ENCODE measurements around the gene FBXO46.

FBXO46 gene

DNA sequence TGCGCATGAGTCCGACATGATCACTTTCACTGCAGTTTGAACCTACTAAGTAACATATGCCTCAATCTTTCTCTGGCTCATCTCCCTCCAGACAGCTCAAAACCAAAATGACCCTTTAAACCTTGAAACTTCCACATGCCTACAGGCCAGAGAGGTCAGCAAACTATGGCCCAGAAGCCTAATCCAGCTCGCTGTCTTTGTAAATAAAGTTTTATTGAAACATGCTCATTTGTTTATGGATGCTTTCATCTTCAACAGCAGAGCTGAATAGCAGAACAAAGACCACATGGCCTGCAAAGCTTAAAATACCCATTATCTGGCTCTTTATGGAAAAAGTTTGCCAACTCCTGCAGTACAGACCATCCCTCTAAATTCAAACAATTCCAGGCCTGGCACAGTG, 15.6 kb downstream of the FBXO46 start:
- Histone ChIP-seq H3K27ac (ENCODE audit: low read depth, low read length) (no peak overlapping the region), H3K4me1 (ENCODE audit: control insufficient read depth, low read length) (peaks cover 36% of the 10 kb centered on the region), H3K79me2 (ENCODE audit: control insufficient read depth, low read length) (peaks cover 79% of the 10 kb centered on the region), H3K4me2 (ENCODE audit: low read length) (peak overlapping the region; percentile 68; the same call in 1 of the 2 replicates), H3K27me3 (ENCODE audit: control insufficient read depth, low read length) (no peaks in the 10 kb centered on the region), H3K9me2 (replicated peaks; ENCODE audit: control insufficient read depth, low read length) (no peaks in the 10 kb centered on the region), H3K36me3 (ENCODE audit: control insufficient read depth, low read length) (peaks cover 32% of the 10 kb centered on the region), H3K9me3 (ENCODE audit: control insufficient read depth, insufficient read depth, low read length) (no peaks in the 10 kb centered on the region), H3F3A (ENCODE audit: control insufficient read depth, insufficient read depth) (peaks cover 10% of the 10 kb centered on the region), H3K4me3 (ENCODE audit: low read length) (no peak overlapping the region), H4K20me1 (ENCODE audit: control insufficient read depth, insufficient read depth, low read depth, low read length) (no peaks in the 10 kb centered on the region)
- TF ChIP-seq EZH2phosphoT487 (IDR thresholded peaks at IDR 0.05; ENCODE audit: borderline replicate concordance, low read length) = no peak
- TF ChIP-seq, protein P1, sequence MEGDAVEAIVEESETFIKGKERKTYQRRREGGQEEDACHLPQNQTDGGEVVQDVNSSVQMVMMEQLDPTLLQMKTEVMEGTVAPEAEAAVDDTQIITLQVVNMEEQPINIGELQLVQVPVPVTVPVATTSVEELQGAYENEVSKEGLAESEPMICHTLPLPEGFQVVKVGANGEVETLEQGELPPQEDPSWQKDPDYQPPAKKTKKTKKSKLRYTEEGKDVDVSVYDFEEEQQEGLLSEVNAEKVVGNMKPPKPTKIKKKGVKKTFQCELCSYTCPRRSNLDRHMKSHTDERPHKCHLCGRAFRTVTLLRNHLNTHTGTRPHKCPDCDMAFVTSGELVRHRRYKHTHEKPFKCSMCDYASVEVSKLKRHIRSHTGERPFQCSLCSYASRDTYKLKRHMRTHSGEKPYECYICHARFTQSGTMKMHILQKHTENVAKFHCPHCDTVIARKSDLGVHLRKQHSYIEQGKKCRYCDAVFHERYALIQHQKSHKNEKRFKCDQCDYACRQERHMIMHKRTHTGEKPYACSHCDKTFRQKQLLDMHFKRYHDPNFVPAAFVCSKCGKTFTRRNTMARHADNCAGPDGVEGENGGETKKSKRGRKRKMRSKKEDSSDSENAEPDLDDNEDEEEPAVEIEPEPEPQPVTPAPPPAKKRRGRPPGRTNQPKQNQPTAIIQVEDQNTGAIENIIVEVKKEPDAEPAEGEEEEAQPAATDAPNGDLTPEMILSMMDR (IDR thresholded peaks at IDR 0.05; ENCODE audit: low read depth, low read length, poor library complexity, severe bottlenecking) = no peak

DNA sequence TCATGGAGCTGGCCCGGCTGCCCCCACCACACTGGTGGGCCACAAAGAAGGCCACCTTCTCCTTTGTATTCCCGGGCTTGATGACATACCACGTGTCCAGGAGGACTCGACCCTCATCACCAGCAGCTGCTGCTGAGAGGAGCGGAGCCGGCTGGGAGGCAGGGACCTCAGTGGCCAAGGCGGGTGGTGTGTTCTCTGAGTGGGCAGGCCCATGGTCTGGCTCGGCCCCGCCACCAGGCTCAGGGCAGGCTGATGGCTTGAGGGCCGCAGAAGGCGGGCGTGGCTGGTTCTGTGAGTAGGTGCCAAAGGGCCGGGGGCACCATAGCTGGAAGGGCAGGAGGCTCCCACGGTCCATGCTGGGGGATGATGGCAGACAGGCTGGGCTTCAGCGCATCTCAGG, 17.6 kb downstream of the FBXO46 start:
- TF ChIP-seq, protein P1 (IDR thresholded peaks at IDR 0.05; ENCODE audit: low read depth, low read length, poor library complexity, severe bottlenecking) = no peak
- TF ChIP-seq EZH2phosphoT487 (IDR thresholded peaks at IDR 0.05; ENCODE audit: borderline replicate concordance, low read length) = no peak
- Histone ChIP-seq H3K9me3 (ENCODE audit: control insufficient read depth, insufficient read depth, low read length) (no peaks in the 10 kb centered on the region), H3K4me1 (ENCODE audit: control insufficient read depth, low read length) (peaks cover 34% of the 10 kb centered on the region), H3F3A (ENCODE audit: control insufficient read depth, insufficient read depth) (peaks cover 15% of the 10 kb centered on the region), H3K4me2 (ENCODE audit: low read length) (no peak overlapping the region), H3K36me3 (ENCODE audit: control insufficient read depth, low read length) (peaks cover 33% of the 10 kb centered on the region), H3K27me3 (ENCODE audit: control insufficient read depth, low read length) (no peaks in the 10 kb centered on the region), H3K4me3 (ENCODE audit: low read length) (no peak overlapping the region), H3K79me2 (ENCODE audit: control insufficient read depth, low read length) (peaks cover 70% of the 10 kb centered on the region), H3K9me2 (replicated peaks; ENCODE audit: control insufficient read depth, low read length) (no peaks in the 10 kb centered on the region), H3K27ac (ENCODE audit: low read depth, low read length) (no peak overlapping the region), H4K20me1 (ENCODE audit: control insufficient read depth, insufficient read depth, low read depth, low read length) (no peaks in the 10 kb centered on the region)

DNA sequence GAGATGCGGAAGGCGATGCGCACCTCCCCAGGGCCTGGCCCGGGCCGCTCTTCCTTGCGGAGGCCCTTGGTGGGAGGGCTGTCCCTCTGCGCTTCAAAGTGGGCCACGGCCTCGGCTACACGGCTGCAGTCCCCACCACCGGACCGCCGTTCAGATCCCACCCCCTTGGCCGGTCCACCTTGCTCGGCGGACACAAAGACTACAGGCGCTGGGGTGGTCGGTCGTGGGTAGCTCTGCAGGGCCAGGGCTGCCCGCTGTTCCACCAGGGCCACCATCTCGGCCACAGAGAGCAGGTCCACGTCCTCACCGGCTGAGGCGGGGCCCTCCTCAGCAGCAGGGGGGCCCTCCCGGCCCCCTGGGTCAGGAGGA, 18.0 kb downstream of the FBXO46 start:
- H3K4me2 ChIP-seq (ENCODE audit: low read length) = no peak overlapping the region
- no peaks in the 10 kb centered on the region for H3K9me3 ChIP-seq (ENCODE audit: control insufficient read depth, insufficient read depth, low read length)
- H3K79me2 ChIP-seq (ENCODE audit: control insufficient read depth, low read length) = peaks cover 66% of the 10 kb centered on the region
- peaks cover 16% of the 10 kb centered on the region for H3F3A ChIP-seq (ENCODE audit: control insufficient read depth, insufficient read depth)
- TF ChIP-seq, protein P1 (IDR thresholded peaks at IDR 0.05; ENCODE audit: low read depth, low read length, poor library complexity, severe bottlenecking) = no peak
- TF ChIP-seq EZH2phosphoT487 (IDR thresholded peaks at IDR 0.05; ENCODE audit: borderline replicate concordance, low read length) = no peak
- H3K4me3 ChIP-seq (ENCODE audit: low read length) = no peak overlapping the region
- no peaks in the 10 kb centered on the region for H3K27me3 ChIP-seq (ENCODE audit: control insufficient read depth, low read length)
- H3K27ac ChIP-seq (ENCODE audit: low read depth, low read length) = no peak overlapping the region
- H4K20me1 ChIP-seq (ENCODE audit: control insufficient read depth, insufficient read depth, low read depth, low read length) = no peaks in the 10 kb centered on the region
- no peaks in the 10 kb centered on the region for H3K9me2 ChIP-seq (replicated peaks; ENCODE audit: control insufficient read depth, low read length)
- H3K4me1 ChIP-seq (ENCODE audit: control insufficient read depth, low read length) = peaks cover 32% of the 10 kb centered on the region
- H3K36me3 ChIP-seq (ENCODE audit: control insufficient read depth, low read length) = peaks cover 30% of the 10 kb centered on the region
